Ovary (tissue), 3 donors: Measurements from ENCODE around the gene CD7.
A peak's percentile ranks its signal among the peaks of the same experiment; 100 is the strongest.

Source experiments
- CTCF ChIP-seq, 3 donors: fragments of 450-650 bp in 2 of 3; fragments of 200-600 bp in 1 of 3; IDR thresholded peaks; one replicate each; pipeline versions ENCODE4 v1.5.1 to v1.8.0; 2016 to 2022; ENCODE audit warnings: antibody characterized with exemption in 3 of 3, mild to moderate bottlenecking in 1 of 3
- EP300 ChIP-seq: sonication (generic); formaldehyde crosslinking; IDR thresholded peaks from one replicate; pipeline ENCODE4 v1.6.1; 2017; ENCODE audit warnings: antibody characterized with exemption
- POLR2A ChIP-seq: fragments of 450-650 bp; IDR thresholded peaks from one replicate; pipeline ENCODE4 v1.6.1; 2017; ENCODE audit warnings: antibody characterized with exemption, mild to moderate bottlenecking, moderate library complexity
- donor health status: DM: no; HTN: no; CAD: no.

- no peak for TF ChIP-seq CTCF (IDR thresholded peaks at IDR 0.05)
- peak; percentile 66 for TF ChIP-seq POLR2A
- peak; percentile 66 for TF ChIP-seq EP300
Measured at GRCh38 chr17:82273327-82274133, 43.9 kb downstream of the CD7 start, which contains the start of gene CSNK1D.
